HG02938 (cell line): Measurements from ENCODE around the gene MRGPRX1.
"Not testable (repeated sequence)": the region's sequence is repeated elsewhere in the genome, so short reads cannot be mapped to it uniquely, and the experiment has no call there.

Experiments used
- ATAC-seq: cut with Tn5 transposase; IDR thresholded peaks from one replicate; pipeline ENCODE4 v1.9.1; 2021; ENCODE audit warnings: mild to moderate bottlenecking, moderate library complexity; ENCODE audit not compliant: unreplicated experiment

Gene MRGPRX1

DNA sequence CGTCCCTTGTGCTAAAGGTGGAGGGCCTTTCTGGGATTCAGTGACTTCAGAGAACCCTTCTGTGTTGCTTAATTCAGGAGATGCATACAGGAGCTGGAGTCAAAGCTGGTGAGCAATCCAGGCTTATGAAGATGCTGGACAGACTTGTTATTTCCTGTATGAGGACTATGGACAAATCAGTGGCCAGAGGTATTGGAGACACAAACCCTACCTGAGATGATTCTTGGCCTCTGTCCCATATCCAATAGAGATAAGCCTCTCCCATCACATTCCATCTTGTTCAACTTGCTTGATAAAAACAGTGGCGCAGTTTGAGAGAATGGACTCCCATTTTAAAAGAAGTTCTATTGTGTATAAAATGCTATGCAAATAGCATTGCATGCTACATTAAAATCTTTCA, at the start of gene MRGPRX1:
Gene MRGPRX1, minus strand, starts transcription at position 101 of the 400 bp plus-strand sequence. CDS start 4,630 bp downstream, outside the sequence.
- ATAC-seq, result no peak

DNA sequence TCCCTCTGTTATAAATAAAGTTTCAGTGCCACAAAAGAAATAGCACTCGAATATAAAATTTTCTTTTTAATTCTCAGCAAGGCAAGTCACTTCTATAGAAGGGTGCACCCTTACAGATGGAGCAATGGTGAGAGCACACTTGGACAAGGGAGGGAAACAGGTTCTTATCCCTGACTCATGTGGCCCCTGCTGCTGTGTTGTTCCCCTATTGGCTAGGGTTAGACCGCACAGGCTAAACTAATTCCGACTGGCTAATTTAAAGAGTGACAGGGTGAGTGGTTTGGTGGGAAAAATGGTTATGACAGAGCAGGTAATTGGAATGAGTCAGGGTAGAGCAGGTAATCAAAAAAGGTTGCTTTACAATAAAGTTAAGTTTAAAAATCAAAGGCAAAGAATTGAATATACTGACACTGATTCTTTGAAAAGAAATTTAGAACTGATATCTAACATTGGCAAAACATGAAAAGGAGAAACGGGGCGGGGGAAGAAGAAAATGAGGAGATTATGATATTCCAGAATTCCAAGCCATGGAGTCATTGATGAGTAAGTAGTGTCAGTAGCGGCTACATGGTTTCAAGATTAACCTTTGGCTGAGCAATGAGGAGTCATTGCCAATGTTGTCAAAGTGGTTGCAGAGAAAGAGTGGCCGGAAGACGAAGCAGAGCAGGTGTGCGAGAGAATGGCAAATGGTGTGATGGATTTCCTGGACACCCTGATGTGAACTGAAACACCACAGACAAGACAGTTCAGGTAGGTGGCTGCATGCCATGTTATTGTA, 48.4 kb upstream of the MRGPRX1 start:
- ATAC-seq, result no peak

DNA sequence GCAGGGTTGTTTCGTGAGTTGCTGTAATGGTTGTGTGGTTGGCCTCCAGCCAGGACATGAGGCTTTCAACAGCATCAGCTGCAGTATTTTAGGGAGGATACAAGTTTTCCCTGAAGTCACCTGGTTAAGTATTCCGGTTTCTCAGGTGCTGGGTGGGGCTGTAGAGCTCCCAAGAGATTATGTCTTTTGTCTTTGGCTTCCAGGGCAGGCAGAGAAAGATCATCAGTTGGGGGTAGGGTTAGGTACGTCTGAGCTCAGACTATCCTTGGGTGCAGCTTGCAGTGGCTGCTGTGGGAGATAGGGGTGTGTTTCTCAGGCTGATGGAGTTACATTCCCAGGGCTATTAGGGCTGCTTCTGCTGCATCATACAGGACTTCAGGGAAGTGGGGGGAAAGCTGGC, 47.5 kb upstream of the MRGPRX1 start:
- ATAC-seq, result no peak

DNA sequence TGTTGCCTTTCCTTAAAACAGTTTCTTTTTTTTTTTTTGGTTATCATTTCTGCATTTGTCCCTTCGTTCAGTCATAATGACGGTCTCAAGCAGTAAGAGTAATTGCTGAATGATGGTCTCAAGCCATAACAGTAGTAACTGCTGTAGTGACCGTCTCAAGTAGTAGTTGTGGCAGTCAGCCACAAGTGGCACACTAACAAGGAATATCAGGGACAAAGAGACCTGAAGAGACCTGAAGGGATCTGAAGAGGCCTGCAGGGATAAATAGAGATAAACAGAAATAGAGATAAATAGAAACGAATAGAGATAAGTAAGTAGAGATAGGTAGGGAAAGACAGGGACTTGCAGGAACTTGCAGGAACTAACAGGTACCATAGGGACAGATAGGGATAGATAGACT, 42.7 kb upstream of the MRGPRX1 start:
- ATAC-seq, result no peak

DNA sequence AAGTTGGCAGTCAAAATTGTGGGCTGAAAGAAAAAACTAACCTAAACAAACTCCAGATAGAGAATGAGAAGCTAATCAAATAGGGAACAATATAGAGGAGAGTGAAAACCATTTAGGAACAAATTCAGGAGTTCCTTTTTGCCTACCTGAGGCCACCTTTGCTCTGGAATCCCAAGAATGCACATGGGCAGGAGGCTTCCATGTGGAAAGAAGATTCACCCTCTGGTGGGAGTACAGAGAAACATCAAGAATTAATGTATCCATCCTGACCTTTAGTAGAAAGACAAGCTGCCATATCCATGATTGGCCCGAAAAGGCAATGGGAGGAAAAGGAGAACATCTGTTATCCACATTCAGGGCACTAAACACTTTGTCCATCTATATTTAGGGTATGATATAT, 35.0 kb upstream of the MRGPRX1 start:
- no peak for ATAC-seq

DNA sequence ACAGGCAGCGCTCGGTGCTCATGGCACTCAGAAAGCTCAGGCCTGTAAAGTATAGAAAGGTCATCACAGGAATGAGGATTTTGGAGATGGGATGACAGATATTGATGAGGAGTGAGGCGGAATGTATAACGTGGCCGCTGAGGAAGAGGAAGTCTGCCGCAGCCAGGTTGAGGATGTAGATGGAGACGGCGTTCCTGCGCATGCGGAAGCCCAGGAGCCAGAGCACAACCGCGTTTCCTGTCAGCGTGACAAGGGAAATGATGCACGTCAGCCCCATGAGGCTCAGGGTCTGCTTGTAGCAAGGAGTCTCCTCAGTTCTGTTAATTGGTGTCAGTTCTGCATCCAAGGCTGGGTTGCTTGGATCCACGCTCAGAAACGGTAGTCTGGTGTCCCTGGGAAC, 33.1 kb upstream of the MRGPRX1 start:
- no peak for ATAC-seq

DNA sequence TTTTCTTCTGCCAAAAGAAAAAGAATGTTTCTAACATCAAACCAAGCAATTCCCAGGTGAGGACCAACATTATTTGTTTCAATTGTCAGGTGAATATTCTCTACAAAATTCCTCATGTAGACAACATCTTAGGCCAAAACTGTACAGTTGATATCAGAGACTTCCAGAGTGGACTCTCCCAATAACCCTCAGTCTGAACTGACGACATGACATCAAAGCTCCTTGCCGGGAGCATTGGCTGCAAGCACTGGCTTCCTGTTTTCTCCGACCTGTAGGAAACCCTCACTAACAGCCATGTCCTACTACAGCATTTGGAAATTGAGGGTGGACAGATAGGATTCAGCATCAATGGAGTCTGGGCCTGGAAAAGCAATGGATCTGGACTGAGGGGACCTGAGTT, 30.5 kb upstream of the MRGPRX1 start:
- no peak for ATAC-seq

DNA sequence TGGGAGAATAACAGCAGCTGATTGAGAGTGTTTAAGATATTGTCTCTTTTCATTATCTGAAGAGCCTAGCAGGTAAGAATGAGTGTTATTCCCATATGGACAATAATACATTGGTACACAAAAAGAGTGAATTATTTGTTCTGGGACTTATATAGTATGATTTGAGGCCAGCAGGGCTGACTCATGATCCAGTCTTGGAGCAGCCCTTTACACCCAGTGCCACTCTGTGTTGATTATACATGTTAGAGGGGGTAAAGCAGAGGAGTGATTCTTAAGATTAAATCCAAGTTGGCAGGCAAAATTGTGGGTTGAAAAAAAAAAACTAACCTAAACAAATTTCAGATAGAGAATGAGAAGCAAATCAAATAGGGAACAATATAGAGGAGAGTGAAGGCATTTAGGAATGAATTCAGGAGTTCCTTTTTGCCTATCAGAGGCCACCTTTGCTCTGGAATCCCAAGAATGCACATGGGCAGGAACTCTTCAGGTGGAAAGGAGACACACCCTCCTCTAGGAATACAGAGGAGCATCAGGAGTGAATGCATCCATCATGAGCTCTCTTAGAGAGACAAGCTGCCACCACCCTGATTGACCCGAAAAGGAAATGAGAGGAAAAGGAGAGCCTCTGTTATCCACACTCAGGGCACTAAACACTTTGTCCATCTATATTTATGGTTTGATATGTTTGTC, 19.2 kb upstream of the MRGPRX1 start:
- no peak for ATAC-seq

DNA sequence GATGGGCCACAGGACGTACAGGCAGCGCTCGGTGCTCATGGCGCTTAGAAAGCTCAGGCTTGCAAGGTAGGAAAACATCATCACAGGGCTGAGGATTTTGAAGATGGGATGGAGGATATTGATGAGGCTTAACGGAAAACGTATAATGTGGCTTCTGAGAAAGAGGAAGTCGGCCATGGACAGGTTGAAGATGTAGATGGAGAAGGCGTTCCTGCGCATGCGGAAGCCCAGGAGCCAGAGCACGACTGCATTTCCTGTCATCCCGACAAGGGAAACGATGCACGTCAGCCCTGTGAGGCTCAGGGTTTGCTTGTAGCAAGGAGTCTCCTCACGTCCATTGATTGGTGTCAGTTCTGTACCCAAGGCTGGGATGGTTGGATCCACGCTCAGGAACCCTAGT, 17.4 kb upstream of the MRGPRX1 start:
- ATAC-seq, result no peak

DNA sequence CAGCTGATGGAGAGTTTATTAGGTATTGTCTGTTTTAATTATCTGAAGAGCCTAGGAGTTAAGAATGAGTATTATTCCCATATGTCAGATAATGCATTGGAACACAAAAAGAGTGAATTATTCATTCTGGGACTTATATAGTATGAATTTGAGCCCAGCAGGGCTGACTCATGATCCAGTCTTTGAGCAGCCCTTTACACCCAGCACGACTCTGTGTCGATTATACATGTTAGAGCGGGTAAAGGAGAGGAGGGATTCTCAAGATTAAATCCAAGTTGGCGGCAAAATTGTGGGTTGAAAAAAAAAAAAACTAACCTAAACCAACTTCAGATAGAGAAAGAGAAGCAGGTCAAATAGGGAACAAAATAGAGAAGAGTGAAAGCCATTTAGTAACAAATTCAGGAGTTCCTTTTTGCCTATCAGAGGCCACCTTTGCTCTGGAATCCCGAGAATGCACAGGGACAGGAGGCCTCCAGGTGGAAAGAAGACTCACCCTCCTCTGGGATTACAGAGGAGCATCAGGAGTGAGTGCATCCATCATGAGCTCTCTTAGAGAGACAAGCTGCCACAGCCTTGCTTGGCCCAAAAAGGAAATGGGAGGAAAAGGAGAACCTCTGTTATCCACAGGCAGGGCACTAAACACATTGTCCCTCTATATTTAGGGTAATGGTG, 3.1 kb downstream of the MRGPRX1 start:
- ATAC-seq, result no peak

DNA sequence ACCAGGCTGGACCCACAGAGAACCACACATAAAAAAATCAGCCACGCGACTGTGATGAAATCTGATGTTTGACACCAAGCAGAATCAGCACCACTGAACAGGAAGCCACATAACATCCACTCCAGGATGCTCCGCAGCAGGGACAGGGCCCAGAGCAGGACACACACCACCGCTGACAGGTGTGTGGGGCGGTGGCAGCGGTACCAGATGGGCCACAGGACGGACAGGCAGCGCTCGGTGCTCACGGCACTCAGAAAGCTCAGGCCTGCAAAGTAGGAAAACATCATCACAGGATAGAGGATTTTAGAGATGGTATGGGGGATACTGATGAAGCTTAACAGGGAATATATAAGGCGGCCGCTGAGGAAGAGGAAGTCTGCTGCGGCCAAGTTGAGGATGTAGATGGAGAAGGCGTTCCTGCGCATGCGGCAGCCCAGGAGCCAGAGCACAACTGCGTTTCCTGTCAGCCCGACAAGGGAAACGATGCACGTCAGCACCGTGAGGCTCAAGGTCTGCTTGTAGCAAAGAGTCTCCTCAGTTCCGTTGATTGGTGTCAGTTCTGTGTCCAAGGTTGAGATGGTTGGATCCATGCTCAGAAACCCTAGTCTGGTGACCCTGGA, 4.9 kb downstream of the MRGPRX1 start:
- no peak for ATAC-seq

DNA sequence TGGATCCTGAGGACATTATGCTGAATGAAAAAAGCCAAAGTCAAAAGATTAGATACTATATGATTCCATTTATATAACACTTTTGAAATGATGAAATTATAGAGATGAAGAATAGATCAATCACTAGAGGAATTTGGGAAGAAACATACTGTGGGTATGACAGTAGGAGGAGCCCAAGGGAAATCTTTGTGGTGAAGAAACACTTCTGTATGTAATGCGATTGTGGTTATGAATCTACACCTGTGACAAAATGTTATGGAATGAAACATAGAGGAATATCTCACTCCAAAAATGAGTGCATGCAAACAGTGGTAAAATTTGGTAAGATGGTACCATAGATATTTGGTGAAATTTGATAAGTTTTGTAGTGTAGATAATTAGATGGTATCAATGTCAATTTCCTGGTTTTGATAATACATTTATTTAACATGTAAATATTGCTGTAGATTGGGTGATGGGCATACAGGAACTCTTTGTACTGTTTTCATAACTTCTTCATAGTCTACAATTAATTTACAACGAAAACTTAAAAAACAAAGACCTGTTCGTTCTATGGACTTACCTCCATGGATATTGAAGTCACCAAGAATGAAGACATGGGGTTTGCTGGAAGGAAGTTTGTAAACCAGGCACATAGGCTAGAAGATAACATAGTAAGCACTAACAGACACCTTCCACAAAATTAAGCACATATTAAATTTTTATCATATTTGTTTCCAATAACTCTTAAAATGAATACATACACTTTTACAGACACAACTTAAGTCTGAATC, 11.5 kb downstream of the MRGPRX1 start:
- no peak for ATAC-seq

DNA sequence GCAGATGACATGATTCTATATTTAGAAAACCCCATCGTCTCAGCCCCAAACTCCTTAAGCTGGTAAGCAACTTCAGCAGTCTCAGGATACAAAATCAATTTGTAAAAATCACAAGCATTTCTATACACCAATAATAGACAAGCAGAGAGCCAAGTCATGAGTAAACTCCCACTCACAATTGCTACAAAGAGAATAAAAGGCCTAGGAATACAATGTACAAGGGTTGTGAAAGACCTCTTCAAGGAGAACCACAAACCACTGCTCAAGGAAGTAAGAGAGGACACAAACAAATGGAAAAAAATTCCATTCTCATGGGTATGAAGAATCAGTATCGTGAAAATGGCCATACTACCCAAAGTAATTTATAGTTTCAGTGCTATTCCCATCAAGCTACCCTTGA, 13.8 kb downstream of the MRGPRX1 start:
- not testable (repeated sequence) for ATAC-seq

DNA sequence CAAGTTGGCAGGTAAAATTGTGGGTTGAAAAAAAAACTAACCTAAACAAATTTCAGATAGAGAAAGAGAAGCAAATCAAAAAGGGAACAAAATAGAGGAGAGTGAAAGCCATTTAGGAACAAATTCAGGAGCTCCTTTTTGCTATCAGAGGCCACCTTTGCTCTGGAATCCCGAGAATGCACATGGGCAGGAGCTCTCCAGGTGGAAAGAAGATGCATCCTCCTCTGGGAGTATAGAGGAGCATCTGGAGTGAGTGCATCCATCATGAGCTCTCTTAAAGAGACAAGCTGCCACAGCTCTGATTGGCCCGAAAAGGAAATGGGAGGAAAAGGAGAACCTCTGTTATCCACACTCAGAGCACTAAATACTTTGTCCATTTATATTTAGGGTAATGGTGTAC, 26.3 kb downstream of the MRGPRX1 start:
- no peak for ATAC-seq

DNA sequence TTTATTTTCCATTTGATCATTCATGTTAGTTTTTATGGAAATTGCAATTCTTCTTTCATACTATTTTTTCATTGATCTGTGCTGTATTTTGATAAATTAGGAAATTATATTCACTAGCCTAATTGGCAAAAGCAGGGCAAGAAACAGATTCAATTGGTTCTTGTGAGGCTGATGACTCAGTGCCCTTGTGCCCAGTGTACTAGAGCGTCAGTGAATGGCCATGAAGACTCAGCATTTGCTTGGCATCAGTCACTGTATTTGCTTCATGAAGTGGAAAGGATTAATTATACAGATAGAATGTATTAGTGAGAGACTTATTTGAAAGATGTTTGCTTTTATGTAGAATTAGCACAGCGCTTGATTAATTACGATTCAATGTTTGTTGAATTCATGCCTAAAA, 31.8 kb downstream of the MRGPRX1 start:
- no peak for ATAC-seq

DNA sequence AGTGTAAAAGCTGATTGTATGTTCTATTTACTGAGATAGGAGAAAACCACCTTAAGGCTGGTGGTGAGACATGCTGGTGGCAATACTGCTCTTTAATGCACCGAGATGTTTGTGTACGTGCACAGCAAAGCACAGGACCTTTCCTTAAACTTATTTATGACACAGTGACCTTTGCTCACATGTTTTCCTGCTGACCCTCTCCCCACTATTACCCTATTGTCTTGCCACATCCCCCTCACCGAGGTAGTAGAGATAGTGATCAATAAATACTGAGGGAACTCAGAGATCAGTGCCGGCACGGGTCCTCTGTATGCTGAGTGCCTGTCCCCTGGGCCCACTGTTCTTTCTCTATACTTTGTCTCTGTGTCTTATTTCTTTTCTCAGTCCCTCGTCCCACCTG, 38.6 kb downstream of the MRGPRX1 start:
- not testable (repeated sequence) for ATAC-seq

DNA sequence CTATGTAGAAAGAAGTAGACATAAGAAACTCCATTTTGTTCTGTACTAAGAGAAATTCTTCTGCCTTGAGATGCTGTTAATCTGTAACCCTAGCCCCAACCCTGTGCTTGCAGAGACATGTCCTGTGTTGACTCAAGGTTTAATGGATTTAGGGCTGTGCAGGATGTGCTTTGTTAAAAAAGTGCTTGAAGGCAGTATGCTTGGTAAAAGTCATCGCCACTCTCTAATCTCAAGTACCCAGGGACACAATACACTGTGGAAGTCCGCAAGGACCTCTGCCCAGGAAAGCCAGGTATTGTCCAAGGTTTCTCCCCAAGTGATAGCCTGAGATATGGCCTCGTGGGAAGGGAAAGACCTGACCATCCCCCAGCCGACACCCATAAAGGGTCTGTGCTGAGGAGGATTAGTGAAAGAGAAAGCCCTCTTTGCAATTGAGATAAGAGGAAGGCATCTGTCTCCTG, 39.0 kb downstream of the MRGPRX1 start:
- ATAC-seq, result not testable (repeated sequence)

DNA sequence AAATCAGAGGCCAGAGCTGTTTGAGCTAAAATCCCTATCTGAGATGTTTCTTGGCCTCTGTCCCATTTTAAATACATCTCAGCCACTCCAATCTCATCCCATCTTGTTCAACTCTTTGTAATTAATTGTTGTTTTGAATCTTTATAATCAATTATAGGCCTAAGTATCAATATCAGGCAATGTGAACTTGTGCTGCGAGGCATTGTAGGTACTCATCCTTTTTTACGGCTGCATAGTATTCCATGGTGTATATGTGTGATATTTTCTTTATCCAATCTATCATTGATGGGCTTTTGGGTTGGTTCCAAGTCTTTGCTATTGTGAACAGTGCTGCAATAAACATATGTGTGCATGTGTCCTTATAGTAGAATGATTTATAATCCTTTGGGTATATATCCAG, 47.5 kb downstream of the MRGPRX1 start:
- not testable (repeated sequence) for ATAC-seq

DNA sequence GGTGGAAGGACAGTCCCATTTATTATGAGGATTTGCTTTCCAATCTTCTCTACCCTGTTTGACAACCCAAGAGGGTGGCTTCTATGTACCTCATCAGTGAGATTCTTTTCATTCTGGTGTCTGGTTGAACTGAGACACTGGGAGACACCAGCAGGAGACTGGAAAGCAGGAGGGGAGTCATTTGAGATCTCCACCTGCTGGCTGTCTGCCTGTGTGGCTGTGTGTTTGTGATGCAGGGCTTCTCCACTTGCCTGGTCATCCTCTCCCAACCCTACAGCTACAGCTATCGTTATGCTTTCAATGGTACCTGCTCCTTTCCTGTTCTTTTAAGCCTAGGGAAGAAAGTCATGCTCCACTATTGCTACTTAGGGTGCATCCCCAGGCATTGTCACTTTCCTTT, 48.6 kb downstream of the MRGPRX1 start:
- no peak for ATAC-seq
